ENCODE results near the gene RAB22A.
"Not testable (repeated sequence)": the region's sequence is repeated elsewhere in the genome, so short reads cannot be mapped to it uniquely, and the experiment has no call there.

RAB22A gene

GRCh38 chr20:58414786-58415185 is 105.3 kb downstream of the RAB22A start:
- not testable (repeated sequence) for DNase-seq (ENCODE audit: low read depth)

GRCh38 chr20:58416057-58416456 is 106.5 kb downstream of the RAB22A start:
- DNase-seq (ENCODE audit: low read depth), result no peak

- DNase-seq (ENCODE audit: low read depth), result no peak
Measured at GRCh38 chr20:58416835-58417234, 107.3 kb downstream of the RAB22A start.

Measured in activated T-cell treated with anti-CD3 and anti-CD28 coated beads for 1 hour (primary cell).